C4-2B (cell line): ENCODE results near the gene RANBP3.

Experiments
- H3K27ac ChIP-seq: fragments of 450-650 bp; 2 replicates; pipeline ENCODE4 v1.5.1; 2017
- CTCF ChIP-seq: fragments of 450-650 bp; conservative IDR thresholded peaks from 2 replicates; pipeline ENCODE4 v1.5.1; 2017; ENCODE audit warnings: mild to moderate bottlenecking
- ZFX ChIP-seq: fragments of 450-650 bp; IDR thresholded peaks from 2 replicates; pipeline ENCODE4 v1.6.1; 2017

The RANBP3 gene

GRCh38 chr19:5903624-5904351 is 74.2 kb downstream of the RANBP3 start, which contains the start of gene NDUFA11:
TSS of gene NDUFA11 (minus strand) at chr19:5903790. CDS start at chr19:5903708, 82 bp downstream.
- peak within 1 kb of the TSS; percentile 94 for H3K27ac ChIP-seq
- TF ChIP-seq ZFX (peak; percentile 65; the same call in 1 of the 2 replicates), CTCF (no peak)

DNA sequence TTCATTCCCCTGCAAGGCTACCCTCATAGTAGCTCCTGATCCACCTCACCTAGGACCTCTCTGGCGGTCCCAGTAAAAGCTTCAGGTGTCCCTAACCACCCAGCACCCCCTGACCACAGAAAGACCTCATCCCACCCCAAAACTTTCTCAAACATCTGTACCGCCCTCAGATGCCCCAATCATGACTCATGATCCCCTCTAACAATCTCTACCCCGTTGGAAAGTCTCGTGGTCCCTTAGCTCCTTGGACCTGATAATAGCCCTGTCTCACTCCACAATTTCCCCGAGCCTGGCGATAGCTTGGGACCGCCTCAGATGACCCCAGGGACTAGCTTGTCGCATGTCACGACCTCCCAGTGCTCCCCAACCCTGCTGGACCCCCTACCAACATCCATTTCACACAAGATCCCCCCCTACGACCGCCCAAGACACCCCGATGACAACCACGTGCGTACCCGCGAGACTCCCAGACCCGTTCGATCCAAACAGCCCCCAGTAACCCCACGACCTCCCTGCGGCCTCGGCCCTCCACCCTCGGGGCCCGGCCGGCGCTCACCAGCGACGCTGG is 74.8 kb downstream of the RANBP3 start:
- no peak for TF ChIP-seq CTCF
- TF ChIP-seq ZFX = no peak
- H3K27ac ChIP-seq = peak overlapping the region; percentile 94

- no peak overlapping the region for H3K27ac ChIP-seq
- TF ChIP-seq CTCF = no peak
- no peak for TF ChIP-seq ZFX
These were observed 77.0 kb downstream of the RANBP3 start for GRCh38 chr19:5900976-5901375.

GRCh38 chr19:5899728-5900526 is 78.0 kb downstream of the RANBP3 start:
- TF ChIP-seq ZFX = no peak
- no peak for TF ChIP-seq CTCF
- H3K27ac ChIP-seq = no peak overlapping the region

DNA sequence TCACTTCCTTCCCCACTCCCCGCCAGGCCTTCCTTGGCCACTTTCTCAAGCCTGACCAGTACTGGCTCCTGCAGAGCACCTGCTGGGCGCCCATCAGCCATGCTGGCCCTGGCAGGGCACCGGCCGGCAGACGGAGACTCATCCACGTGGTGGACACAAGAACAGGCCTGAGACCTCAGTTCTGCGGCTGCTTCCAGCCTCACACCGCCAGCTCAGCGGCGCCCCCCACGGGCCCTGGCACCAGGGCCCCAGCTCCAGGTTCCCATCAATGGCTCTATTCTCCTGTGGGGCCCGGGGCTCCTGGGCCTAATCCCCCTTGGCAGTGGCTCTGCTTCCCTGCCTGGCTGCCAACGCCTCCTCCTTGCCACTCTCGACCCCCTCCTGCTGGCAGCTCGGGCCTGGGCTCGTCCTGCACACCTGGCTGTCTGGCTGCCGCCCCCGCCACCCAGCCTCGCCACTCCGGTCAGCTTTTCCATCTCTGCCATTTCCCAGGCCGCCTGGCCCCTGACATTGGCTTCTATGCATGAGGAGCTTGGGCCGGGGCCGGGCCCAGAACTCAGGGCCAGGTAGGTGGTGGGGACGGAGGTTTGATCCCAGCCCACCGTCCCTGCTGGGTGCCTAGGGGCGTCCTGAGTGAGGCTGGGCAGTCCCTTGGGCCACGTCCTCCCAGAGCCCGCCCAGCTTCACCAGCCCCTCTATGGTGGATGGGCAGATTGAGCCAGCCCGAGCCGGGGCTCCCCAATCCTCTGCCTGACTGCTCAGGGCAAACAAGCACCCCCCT is 80.6 kb downstream of the RANBP3 start:
- TF ChIP-seq ZFX = no peak
- TF ChIP-seq CTCF = no peak
- no peak overlapping the region for H3K27ac ChIP-seq

DNA sequence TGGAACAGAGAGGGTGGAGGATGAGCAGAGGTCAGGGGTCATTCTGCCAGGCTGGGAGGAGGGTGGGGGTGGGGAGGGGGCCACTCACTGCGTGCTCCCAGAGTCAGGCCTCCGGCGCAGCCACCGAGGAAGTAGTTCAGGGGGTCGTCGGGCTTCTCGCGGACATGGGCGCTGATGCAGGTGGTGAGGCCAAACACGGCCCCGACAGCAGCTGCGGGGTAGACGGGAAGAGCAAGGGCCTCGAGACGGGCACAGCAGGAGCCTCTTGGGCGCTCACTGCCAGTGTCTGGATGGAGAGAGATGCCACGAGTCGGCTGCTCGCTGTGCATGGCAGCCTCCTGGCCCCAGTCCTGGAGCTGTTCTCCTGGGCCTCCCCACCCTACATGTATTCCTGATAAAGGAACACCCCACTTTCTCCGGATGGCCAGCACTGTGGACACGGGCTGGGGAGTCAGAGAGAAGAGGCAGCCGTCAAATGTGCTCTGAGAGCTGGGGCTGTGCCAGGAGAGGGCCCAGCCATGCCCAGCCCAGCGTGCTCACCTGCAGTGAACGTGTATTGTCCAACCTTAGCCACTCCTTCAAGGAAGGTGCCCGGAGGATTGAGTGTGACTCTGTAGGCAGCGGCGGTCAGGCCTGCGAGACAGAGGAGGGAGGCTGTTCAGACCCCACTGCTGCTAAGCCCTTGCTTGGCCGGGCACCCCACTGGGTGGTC is 81.4 kb downstream of the RANBP3 start:
- no peak overlapping the region for H3K27ac ChIP-seq
- TF ChIP-seq CTCF (no peak), ZFX (no peak)
